SK-N-SH (cell line): ENCODE measurements around the gene DDAH1. TPM values are rescaled to one million over a fixed set of nuclear protein-coding genes. Genes with fewer than 3 reads are reported as not detected.

Experiments used
- CTCF ChIA-PET: fragments of 300-600, 350-600 bp; formaldehyde crosslinking; extraction: SDS; loops from one replicate; lab custom pipeline; 2021; lab: Yijun Ruan, JAX
- POLR2A ChIA-PET: fragments of 350-600 bp; sonication (Branson Sonifier 250); formaldehyde crosslinking; extraction: SDS; loops from one replicate; lab custom pipeline; 2020; ENCODE audit warnings: antibody characterized with exemption, inconsistent platforms; lab: Yijun Ruan, JAX
- DNase-seq: peaks from one replicate; pipeline ENCODE4 v3.0.0; 2012
- H2AFZ ChIP-seq: fragments of 200-600 bp; sonication (generic); 2 replicates; pipeline ENCODE4 v1.8.1; 2016; ENCODE audit warnings: antibody characterized with exemption, mild to moderate bottlenecking, low read depth
- H3F3A ChIP-seq: fragments of 200-600 bp; sonication (generic); replicated peaks from 2 replicates; pipeline ENCODE3; 2016; ENCODE audit warnings: antibody characterized with exemption, mild to moderate bottlenecking; ENCODE audit not compliant: insufficient read depth
- H3K27ac ChIP-seq, 2 experiments: fragments of 200-500 bp in 1 of 2; fragments of 200-600 bp in 1 of 2; sonication (Bioruptor generic) in 1 of 2; sonication (generic), shearing (Covaris generic) in 1 of 2; 2 replicates each; pipeline versions ENCODE4 v1.5.1 to v1.6.1; 2014 to 2016; ENCODE audit warnings: low read depth in 2 of 2, inconsistent platforms in 1 of 2, low read length in 1 of 2, mild to moderate bottlenecking in 1 of 2, mixed read lengths in 1 of 2
- H3K27me3 ChIP-seq: fragments of 200-600 bp; sonication (generic), shearing (Covaris generic); 2 replicates; pipeline ENCODE4 v1.6.1; 2016; ENCODE audit warnings: mixed run types; ENCODE audit not compliant: insufficient read depth
- H3K36me3 ChIP-seq, 2 experiments: fragments of 200-500 bp in 1 of 2; fragments of 200-600 bp in 1 of 2; sonication (Bioruptor generic) in 1 of 2; sonication (generic) in 1 of 2; replicated peaks in 1 of 2; 2 replicates each; pipeline versions ENCODE3 to v1.5.1; 2014 to 2016; ENCODE audit warnings: low read length in 1 of 2, mild to moderate bottlenecking in 1 of 2; ENCODE audit not compliant: insufficient read depth in 2 of 2, control insufficient read depth in 1 of 2
- H3K4me1 ChIP-seq, 2 experiments: fragments of 200-500 bp in 1 of 2; fragments of 200-600 bp in 1 of 2; sonication (Bioruptor generic) in 1 of 2; sonication (generic), shearing (Covaris generic) in 1 of 2; 2 replicates each; pipeline versions ENCODE4 v1.5.1 to v1.6.1; 2014 to 2016; ENCODE audit warnings: low read depth in 1 of 2, low read length in 1 of 2, mixed run types in 1 of 2; ENCODE audit not compliant: insufficient read depth in 2 of 2, control insufficient read depth in 1 of 2
- H3K4me2 ChIP-seq: fragments of 200-600 bp; sonication (generic), shearing (Covaris generic); 2 replicates; pipeline ENCODE4 v1.6.1; 2017; ENCODE audit warnings: mixed run types
- H3K4me3 ChIP-seq, 2 experiments: fragments of 200-500 bp in 1 of 2; fragments of 200-600 bp in 1 of 2; sonication (Bioruptor generic) in 1 of 2; sonication (generic), shearing (Covaris generic) in 1 of 2; 2 replicates each; pipeline versions ENCODE4 v1.5.1 to v1.8.1; 2014 to 2016; ENCODE audit warnings: low read depth in 2 of 2, inconsistent platforms in 1 of 2, low read length in 1 of 2, mild to moderate bottlenecking in 1 of 2, mixed read lengths in 1 of 2, moderate library complexity in 1 of 2
- H3K79me2 ChIP-seq: fragments of 200-600 bp; sonication (generic); 2 replicates; pipeline ENCODE4 v1.8.1; 2017; ENCODE audit warnings: mild to moderate bottlenecking; ENCODE audit not compliant: insufficient read depth
- H3K9ac ChIP-seq: fragments of 200-600 bp; sonication (generic); 2 replicates; pipeline ENCODE4 v1.6.1; 2017; ENCODE audit warnings: mixed run types
- H3K9me2 ChIP-seq: fragments of 200-600 bp; sonication (generic); 2 replicates; pipeline ENCODE4 v1.6.1; 2017; ENCODE audit warnings: mixed run types
- H3K9me3 ChIP-seq: fragments of 200-600 bp; sonication (generic); 2 replicates; pipeline ENCODE4 v1.6.1; 2017; ENCODE audit warnings: mixed run types, mild to moderate bottlenecking, moderate library complexity
- H4K20me1 ChIP-seq: fragments of 200-600 bp; sonication (generic); 2 replicates; pipeline ENCODE4 v1.6.1; 2017; ENCODE audit warnings: mild to moderate bottlenecking, mixed run types; ENCODE audit not compliant: insufficient read depth
- ELF1 ChIP-seq: IDR thresholded peaks from 2 replicates; pipeline ENCODE4 v1.4.0; 2012
- EP300 ChIP-seq, 2 experiments: IDR thresholded peaks; 2 replicates each; pipeline versions ENCODE4 v1.4.0 to v1.6.1; 2012; ENCODE audit warnings: borderline replicate concordance in 1 of 2, low read depth in 1 of 2, low read length in 1 of 2
- EZH2phosphoT487 ChIP-seq: fragments of 200-600 bp; sonication (generic); IDR thresholded peaks from 2 replicates; pipeline ENCODE4 v1.6.1; 2017; ENCODE audit warnings: low read depth, mixed run types, mild to moderate bottlenecking, antibody characterized with exemption, moderate library complexity, borderline replicate concordance
- FOSL2 ChIP-seq: IDR thresholded peaks from 2 replicates; pipeline ENCODE4 v1.4.0; 2012; ENCODE audit warnings: low read depth, mild to moderate bottlenecking, moderate library complexity, borderline replicate concordance
- FOXM1 ChIP-seq: IDR thresholded peaks from 2 replicates; pipeline ENCODE4 v1.4.0; 2012; ENCODE audit warnings: low read depth, mild to moderate bottlenecking
- IRF3 ChIP-seq: fragments of 150-350 bp; IDR thresholded peaks from 2 replicates; pipeline ENCODE4 v1.6.1; 2016; ENCODE audit warnings: mild to moderate bottlenecking, low read depth, low read length
- JUND ChIP-seq: IDR thresholded peaks from 2 replicates; pipeline ENCODE4 v1.4.0; 2012
- MAX ChIP-seq: IDR thresholded peaks from 2 replicates; pipeline ENCODE4 v1.4.0; 2012; ENCODE audit warnings: low read depth
- RCOR1 ChIP-seq: fragments of 150-350 bp; IDR thresholded peaks from 2 replicates; pipeline ENCODE4 v1.6.1; 2017; ENCODE audit warnings: antibody characterized with exemption, low read length
- RFX5 ChIP-seq: IDR thresholded peaks from 2 replicates; pipeline ENCODE4 v1.6.1; 2012; ENCODE audit warnings: mild to moderate bottlenecking, improper control_type of control experiment, low read length
- SMC3 ChIP-seq: IDR thresholded peaks from 2 replicates; pipeline ENCODE4 v1.6.1; 2012; ENCODE audit warnings: low read depth, low read length, improper control_type of control experiment
- TAF1 ChIP-seq: IDR thresholded peaks from 2 replicates; pipeline ENCODE4 v1.6.1; 2012; ENCODE audit warnings: low read depth, mild to moderate bottlenecking, low read length, moderate library complexity, borderline replicate concordance
- USF1 ChIP-seq: IDR thresholded peaks from 2 replicates; pipeline ENCODE4 v1.4.0; 2012; ENCODE audit warnings: low read depth, borderline replicate concordance
- WGBS: methylation state at CpG from one replicate; pipeline ENCODE4 v1.1.6; 2017; ENCODE audit warnings: low lambda C conversion rate; 5-methylcytosine and 5-hydroxymethylcytosine counted together
- polyA plus RNA-seq, 3 experiments: library from polyadenylated mRNA; depleted of rRNA; stranded (reverse); fragments of >200 nt; gene quantifications; 2 replicates each; pipeline ENCODE4 v1.2.3, GENCODE V29; 2012

DDAH1 gene
- polyA plus RNA-seq, 1 of the 3 experiments (the other 2 are of a cell fraction): 64.3 TPM

- DNase-seq: no peak
- Histone ChIP-seq H3F3A (peaks cover 57% of the 10 kb centered on the region), H3K9me3 (no peaks in the 10 kb centered on the region), H3K4me2 (peak overlapping the region; percentile 43), H3K36me3 (peaks cover 15 to 30% of the 10 kb centered on the region in 2 experiments), H3K27ac (peak overlapping the region; percentile 39 to 93), H3K79me2 (peaks cover 100% of the 10 kb centered on the region), H3K27me3 (no peaks in the 10 kb centered on the region), H4K20me1 (no peaks in the 10 kb centered on the region), H2AFZ (no peak overlapping the region), H3K9me2 (no peaks in the 10 kb centered on the region), H3K4me3 (no peak overlapping the region; a peak in 1 of 4 replicates), H3K9ac (peak overlapping the region; percentile 53), H3K4me1 (peaks cover 11 to 83% of the 10 kb centered on the region in 2 experiments; a peak in 3 of 4 replicates)
- TF ChIP-seq ELF1 (no peak), JUND (peak; percentile 14; the same call in 1 of the 2 replicates), FOSL2 (peak; percentile 15; the same call in 1 of the 2 replicates), TAF1 (no peak), EP300 (IDR thresholded peaks at IDR 0.05; ENCODE audit: borderline replicate concordance in 1 of 2, low read depth in 1 of 2, low read length in 1 of 2) (no peak)
- WGBS: 60% methylated on average over 1 of the region's 1 CpG
- POLR2A ChIA-PET: no interaction called here
- CTCF ChIA-PET: no interaction called here
Observed at GRCh38 chr1:85359874-85360721, 104.9 kb downstream of the DDAH1 start.

GRCh38 chr1:85358702-85359438 is 106.1 kb downstream of the DDAH1 start:
- 0 out of 2 replicates have a peak overlapping the region, but pooled peaks have one; percentile 7 for H3K4me2 ChIP-seq
- H3K27me3 ChIP-seq: no peaks in the 10 kb centered on the region
- no peaks in the 10 kb centered on the region for H4K20me1 ChIP-seq
- H3K27ac ChIP-seq: peak overlapping the region in 1 of 2 experiments; percentile 93; a peak in 2 of 4 replicates
- peaks cover 16 to 88% of the 10 kb centered on the region in 2 experiments; a peak in 3 of 4 replicates for H3K4me1 ChIP-seq
- ChIA-PET POLR2A (no interaction called here), CTCF (no interaction called here)
- H3K36me3 ChIP-seq: peaks cover 17 to 34% of the 10 kb centered on the region in 2 experiments
- H3K4me3 ChIP-seq: no peak overlapping the region
- DNase-seq: no peak
- H2AFZ ChIP-seq: no peak overlapping the region
- H3K9me3 ChIP-seq: no peaks in the 10 kb centered on the region
- H3K79me2 ChIP-seq: peaks cover 100% of the 10 kb centered on the region
- WGBS: 92% methylated on average over 5 of the region's 5 CpGs
- no peak overlapping the region for H3K9ac ChIP-seq
- peaks cover 51% of the 10 kb centered on the region for H3F3A ChIP-seq
- no peaks in the 10 kb centered on the region for H3K9me2 ChIP-seq
- TF ChIP-seq IRF3: no peak
- no peak for TF ChIP-seq FOXM1

GRCh38 chr1:85357817-85358216 is 107.1 kb downstream of the DDAH1 start:
- no peak overlapping the region for H3K9ac ChIP-seq
- H3K9me3 ChIP-seq: no peaks in the 10 kb centered on the region
- H3K36me3 ChIP-seq: peaks cover 19 to 37% of the 10 kb centered on the region in 2 experiments
- H3K4me2 ChIP-seq: no peak overlapping the region
- DNase-seq: no peak
- peaks cover 16 to 82% of the 10 kb centered on the region in 2 experiments; a peak in 3 of 4 replicates for H3K4me1 ChIP-seq
- H3K4me3 ChIP-seq: no peak overlapping the region
- peaks cover 100% of the 10 kb centered on the region for H3K79me2 ChIP-seq
- no peak overlapping the region for H3K27ac ChIP-seq
- no peaks in the 10 kb centered on the region for H4K20me1 ChIP-seq
- ChIA-PET CTCF (no interaction called here), POLR2A (no interaction called here)
- H3K9me2 ChIP-seq: no peaks in the 10 kb centered on the region
- H3K27me3 ChIP-seq: no peaks in the 10 kb centered on the region
- H3F3A ChIP-seq: peaks cover 50% of the 10 kb centered on the region
- WGBS: 91% methylated on average over 2 of the region's 2 CpGs
- H2AFZ ChIP-seq: no peak overlapping the region
- TF ChIP-seq MAX (no peak), EP300 (IDR thresholded peaks at IDR 0.05; ENCODE audit: borderline replicate concordance in 1 of 2, low read depth in 1 of 2, low read length in 1 of 2) (no peak), RCOR1 (no peak), SMC3 (no peak), RFX5 (no peak), USF1 (no peak), JUND (no peak), EZH2phosphoT487 (no peak)
